Glomerular visceral epithelial cell (primary cell): Measurements from ENCODE around the gene ZNF580.

Experiments used
- DNase-seq: peaks from one replicate; pipeline ENCODE4 v3.0.0-alpha.2; 2016; ENCODE audit errors: extremely low spot score

The ZNF580 gene, protein sequence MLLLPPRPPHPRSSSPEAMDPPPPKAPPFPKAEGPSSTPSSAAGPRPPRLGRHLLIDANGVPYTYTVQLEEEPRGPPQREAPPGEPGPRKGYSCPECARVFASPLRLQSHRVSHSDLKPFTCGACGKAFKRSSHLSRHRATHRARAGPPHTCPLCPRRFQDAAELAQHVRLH

DNA sequence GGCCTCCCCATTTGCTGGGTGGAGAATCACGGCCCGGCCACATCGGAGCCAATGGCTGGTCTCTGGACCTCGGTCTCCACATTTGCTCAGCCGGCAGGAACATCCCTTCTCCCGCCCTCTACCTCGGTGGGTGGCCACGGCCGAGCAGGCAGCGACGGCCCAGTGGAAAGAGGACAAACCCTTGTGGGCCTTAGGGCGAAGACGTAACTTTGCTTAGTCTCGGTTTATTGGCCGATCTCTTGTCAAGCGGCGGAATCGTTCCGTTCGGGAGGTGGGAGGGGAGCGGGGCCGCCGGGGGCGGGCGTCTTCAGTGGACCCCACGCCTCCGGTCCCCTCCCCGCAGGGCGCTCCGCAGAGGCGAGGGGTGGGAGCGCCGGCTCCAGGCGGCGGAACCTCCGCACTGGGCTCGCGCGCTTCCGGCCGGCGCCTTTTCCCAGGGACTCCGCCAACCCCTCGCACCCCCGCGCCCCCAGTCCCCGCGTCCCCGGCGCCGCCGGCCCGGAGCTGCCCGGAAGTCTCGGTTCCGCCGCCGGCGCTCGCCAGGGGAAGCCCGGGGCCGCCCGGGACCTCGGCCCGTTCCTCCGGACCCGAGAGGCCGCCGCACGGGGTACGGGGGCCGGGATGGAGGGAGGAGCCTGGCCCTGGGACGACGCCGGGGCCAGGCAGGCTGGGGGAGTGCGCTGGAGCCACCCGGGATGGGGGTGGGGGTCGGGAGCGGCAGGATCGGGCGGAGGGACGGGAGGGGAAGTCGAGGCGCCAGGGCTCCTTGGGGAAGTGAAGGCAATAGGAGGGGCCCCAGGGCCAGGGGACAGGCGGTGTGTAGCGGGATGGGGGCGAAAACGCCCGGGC, at the start of gene ZNF580:
TSS of gene ZNF580 (plus strand) at position 426 of the 849 bp plus-strand sequence. CDS start 1,507 bp downstream, outside the sequence.
- DNase-seq = peak; percentile 87

DNA sequence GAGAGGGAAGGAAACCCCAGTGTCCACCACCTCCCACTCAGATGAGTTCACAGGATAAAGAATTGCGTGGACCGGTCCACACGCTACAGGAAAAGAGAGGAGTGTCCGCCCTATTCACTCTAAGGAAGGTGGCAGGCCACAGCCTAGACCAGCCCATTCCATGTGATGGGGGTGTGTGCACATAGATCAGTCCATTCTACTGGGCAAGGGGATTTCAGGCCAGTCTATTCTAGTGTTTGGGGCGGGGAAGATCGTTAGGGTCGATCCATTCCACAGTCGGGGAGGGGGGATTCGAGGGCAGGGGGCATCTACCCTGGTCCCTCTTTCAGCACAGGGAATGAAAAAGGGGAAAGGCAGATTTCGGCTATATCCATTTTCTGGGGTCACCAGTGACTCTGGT, 49.2 kb upstream of the ZNF580 start:
- no peak for DNase-seq

DNA sequence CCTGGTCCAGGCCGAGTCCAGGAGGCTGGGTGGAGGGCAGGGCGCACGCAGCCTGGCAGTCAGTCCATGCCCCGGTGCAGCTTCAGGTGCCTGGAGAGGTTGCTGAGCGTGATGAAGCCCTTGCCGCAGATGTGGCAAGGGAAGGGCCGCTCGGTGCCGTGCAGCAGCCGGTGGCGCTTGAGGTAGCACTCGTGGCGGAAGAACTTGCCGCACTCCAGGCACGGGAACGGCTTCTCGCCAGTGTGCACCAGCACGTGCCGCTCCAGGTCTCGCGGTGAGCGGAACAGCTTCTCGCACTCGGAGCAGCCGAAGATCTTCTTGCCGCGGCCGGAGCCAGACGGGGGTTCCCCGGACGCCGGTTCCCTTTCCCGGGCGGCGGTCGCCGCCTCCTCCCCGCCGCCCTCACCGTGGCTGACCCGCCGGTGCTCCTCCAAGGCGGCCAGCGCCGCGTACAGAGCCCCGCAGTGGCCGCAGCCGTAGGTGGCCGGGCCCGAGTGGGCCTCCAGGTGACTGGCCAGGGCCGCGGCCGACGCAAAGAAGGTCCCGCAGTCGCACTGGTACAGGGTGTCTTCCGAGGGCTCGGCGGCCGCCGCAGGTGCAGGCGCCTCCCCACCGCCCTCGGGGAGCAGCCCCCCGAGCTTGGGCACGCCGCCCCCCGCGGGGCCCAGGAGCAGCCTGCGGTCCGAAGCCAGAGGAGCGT, 48.3 kb upstream of the ZNF580 start:
- DNase-seq = no peak

DNA sequence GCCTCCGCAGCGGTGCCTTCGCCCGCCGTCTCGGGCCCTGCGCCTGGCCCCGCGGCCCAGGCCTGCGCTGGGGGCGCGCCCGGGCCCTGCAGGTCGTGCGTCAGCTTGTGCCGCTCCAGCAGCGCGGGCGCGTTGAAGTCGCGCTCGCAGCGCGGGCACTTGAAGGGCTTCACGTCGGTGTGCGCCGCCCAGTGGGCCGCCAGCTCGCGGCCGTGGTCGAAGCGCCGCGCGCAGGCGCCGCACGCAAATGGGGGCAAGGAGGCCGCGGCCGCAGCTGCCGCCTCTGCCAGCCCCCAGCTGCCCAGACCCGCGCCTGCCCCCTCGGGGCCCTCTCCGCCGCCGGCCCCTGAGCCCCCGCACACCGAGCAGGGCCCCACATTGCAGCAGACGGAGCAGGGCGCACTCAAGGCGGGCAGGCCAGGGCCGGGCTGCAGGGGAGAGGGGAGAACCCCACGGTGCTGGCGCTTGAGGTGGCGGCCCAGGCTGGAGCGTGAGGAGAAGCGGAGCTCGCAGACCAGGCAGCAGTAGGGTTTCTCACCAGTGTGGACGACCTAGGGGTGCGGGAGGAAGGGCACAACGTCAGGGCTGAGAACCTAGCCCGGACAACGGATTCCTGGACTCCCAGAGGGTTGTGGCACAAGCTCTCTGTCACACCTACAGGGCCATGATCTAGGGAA, 47.6 kb upstream of the ZNF580 start:
- no peak for DNase-seq

DNA sequence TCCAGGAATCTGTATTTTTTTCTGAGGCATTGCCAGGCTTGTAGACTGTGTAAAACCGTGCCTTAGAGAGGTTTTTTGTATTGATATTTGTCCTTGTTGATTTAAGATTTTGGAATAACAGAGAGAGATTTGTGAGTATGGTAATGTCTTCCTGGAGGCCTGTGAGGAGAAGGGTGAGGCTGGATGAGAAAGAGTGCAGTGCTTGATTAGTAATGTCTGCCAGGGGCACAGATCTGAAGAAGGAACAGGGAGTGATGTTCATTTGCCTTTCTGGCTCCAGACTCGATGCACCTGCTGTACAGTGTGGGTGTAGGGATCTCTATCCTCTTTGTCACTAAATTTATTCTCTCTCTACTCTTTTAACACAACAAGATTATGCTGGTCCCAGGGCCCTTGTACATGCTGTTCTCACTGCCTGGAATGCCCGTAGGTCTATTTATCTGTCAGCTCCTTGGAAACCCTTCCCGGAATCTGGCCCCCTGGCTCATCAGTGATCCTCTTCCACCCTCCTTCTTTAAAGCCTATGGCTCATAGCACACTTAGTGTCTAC, 45.7 kb upstream of the ZNF580 start:
- no peak for DNase-seq

GRCh38 chr19:55596304-55596703, 44.5 kb upstream of the ZNF580 start:
- DNase-seq = no peak

DNA sequence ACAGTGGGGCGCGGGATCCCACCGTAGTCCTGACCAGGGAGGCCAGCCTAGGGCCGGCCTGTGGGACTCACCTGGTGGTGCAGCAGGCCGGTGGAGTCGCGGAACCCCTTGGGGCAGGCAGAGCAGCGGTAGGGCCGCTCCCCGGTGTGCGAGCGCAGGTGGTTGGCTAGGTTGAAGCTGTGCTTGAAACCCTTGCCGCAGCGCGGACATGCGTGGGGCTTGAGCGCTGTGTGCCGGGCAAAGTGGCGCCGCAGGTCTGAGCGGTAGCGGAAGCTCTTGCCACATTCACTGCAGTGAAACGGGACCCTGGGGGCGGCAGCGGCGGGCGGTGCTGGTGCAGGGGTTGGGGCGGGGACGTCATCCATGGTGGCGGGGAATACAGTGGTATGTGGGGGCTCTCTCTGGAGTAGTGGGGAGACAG, 43.3 kb upstream of the ZNF580 start:
- DNase-seq = no peak

DNA sequence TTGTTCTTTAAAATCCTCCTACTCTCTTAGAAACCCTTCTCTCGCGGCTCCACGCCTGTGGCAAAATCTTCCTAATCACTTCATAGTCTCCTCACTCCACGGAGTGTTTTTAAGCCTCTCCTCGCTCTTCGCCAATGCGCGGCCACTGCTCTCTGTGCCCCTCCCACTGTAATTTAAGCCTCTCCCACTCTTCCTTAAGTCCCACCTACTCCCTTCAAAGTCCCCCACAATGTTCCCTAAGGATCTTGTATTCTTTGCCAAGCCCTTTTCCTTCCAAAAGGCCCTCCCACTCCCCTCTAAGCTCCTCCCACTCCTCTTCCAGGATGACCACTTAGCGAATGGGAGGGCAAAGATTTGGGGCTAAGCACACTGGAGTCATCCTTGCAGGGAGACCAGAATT, 42.8 kb upstream of the ZNF580 start:
- DNase-seq = no peak

DNA sequence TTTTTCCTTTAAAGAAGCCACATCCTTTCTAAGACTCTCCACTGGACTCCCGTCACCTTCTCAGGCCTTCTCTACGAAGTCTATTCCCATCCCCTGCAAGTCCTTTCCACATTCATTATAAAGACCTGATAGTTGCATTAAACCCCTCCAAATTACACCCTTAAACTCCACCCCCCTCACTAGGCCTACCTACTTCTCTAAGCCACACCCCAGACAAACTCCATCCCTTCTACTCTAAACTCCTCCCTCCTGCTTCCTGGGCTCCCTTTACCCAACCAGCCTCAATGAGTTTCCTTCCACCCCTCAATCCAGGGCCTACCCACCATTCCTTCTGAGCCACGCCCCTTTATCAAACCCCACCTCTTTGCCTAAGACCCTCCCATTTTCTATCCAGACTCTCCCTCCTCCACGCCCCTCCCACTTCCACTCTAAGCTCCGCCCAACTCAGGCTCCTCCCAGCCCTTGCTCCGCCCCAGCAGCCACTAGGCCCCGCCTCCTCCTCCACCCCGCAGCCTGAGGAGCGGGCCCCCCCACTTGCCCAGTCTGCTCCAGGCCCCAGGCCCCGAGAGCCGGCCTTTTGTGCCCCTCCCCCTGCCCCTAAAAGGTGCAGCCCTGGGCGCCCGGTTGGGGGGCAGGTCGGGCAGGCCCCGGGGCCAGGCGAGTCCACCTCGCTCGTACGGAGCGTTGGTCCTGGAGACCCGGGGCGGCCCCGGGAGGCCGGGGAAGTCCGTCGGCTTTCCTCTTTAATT, 41.9 kb upstream of the ZNF580 start:
- DNase-seq = peak; percentile 98

- DNase-seq = peak; percentile 100
Observed at GRCh38 chr19:55599468-55599841, 41.3 kb upstream of the ZNF580 start, which contains the start of gene FIZ1. Gene FIZ1 (minus strand): TSS chr19:55599517. CDS start chr19:55597865, 1,652 bp downstream.

DNA sequence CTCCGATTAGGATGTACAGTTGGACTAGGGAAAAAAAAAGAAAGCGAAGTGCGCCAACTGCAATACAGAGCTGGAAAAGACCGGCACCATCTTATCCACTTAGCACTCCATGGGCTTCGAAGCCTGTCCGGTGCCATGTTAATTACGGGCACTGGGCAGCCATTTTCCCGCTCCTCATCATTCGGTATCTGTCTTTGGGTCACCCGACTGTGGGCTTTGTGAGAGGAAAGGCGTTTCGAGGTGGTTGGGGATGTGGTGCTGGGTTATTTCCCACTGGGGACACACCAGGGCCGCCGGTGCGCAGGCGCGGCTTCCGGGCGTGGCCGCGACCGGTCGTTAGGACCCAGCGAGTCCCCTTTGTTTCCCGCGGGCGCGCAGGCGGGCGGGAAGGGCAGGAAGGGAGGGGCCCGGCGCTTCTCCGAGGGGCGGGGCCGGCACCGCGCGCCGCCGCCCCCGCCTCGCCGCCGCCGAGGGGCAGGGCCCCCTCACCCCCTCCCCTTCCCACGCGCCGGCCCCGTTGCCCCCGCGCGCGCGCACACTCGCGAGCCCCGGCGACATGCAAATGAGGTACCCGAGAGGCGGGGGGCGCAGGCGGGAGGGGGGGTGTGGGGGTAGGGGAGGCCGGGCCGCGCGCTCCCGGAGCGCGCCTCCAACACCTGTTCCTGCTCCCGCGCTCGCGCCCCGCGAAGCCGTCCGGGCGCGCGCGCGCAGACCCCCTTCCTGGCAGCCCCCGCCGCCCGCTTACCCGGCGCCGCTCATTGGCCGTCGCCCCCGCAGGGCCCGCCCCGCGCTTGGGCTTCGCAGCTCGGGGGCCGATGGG, 40.8 kb upstream of the ZNF580 start, which contains the start of gene ZNF524:
TSS of gene ZNF524 (plus strand) at position 447 of the 820 bp plus-strand sequence. CDS start 1,825 bp downstream, outside the sequence.
- peak; percentile 90 for DNase-seq

DNA sequence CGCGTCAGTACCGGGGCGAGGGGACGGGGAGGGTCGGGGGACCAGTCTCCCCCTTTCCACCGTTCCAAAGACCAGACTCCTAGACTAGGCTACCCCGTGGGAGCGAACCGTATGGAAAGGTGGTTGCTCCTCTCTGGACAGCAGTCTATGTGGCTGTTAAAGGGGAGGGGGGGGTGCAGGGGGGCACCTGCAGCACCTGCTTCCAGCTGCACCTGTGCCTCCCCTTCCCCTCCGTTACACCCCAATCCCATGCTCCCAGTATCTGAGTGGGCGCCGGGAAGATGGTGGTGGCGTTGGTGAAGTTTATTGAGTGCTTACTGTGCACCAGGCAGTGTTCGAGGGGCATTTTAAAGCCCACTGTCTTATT, 40.2 kb upstream of the ZNF580 start:
- DNase-seq = no peak

DNA sequence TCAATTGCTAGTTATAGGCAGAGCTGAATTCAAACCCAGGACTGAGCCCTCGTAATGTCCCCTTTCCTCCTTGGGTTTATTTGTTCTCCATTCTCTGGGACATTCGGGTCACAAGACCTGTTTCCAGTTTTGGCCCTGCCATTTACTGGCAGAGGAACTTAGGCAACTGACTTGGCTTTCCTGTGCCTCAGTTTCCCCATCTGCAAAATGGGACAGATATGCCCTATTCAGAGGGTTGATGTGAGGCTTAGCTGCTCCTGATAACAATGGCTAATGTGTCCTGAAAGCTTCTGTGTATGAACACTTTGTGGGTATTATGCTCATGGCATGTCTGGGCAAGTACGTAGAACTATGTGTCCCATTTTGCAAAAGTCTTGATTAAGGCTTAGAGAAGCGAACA, 39.7 kb upstream of the ZNF580 start:
- no peak for DNase-seq

DNA sequence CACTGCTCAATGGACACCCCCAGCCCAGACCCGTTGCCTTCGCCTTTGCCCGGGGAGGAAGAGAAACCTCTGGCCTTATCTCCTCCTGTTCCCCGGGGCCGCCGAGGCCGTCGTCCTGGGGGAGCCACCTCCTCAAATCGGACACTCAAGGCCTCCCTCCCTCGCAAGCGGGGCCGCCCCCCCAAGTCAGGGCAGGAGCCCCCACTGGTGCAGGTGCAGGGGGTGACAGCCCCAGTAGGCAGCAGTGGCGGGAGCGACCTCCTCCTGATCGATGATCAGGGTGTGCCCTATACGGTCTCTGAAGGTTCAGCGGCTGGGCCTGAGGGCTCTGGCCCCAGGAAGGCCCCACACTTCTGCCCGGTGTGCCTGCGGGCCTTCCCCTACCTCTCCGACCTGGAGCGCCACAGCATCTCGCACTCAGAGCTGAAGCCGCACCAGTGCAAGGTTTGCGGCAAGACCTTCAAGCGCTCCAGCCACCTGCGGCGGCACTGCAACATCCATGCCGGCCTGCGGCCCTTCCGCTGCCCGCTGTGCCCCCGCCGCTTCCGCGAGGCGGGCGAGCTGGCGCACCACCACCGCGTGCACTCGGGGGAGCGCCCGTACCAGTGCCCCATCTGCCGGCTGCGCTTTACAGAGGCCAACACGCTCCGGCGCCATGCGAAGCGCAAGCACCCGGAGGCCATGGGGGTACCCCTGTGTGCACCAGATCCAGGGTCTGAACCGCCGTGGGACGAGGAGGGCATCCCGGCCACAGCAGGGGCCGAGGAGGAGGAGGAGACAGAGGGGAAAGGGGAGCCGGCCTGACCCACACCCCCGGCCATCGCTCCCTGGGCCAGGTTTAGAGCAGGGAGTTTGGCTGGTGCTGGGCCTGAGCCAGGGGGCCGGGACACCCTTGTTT, 38.4 kb upstream of the ZNF580 start:
- DNase-seq = no peak

- DNase-seq = no peak
Observed at GRCh38 chr19:55603115-55603514, 37.7 kb upstream of the ZNF580 start.

GRCh38 chr19:55603581-55604292, 37.1 kb upstream of the ZNF580 start:
- DNase-seq = no peak

DNA sequence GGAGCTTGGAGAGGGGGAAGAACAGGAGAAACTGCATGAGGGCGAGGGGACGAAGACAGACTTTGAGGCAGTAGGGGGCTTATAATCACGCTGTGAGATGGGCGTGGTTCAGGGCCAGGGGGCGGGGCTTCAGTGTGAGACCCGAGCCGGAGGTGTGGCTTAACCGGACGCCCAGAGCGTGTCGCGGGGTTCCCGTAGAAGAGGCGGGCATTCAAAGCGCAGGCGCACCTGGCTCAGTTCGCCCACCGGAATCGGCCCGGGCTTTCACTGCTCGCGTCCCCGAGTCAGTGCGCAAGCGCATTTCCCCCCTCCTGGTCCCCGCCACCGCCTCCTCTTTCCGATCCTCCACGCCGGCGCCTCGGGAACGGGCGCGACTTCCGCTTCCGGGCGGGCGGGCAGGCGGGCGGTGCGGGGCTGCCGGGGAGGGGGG, 35.6 kb upstream of the ZNF580 start:
- peak; percentile 98 for DNase-seq
